GM18873 (cell line): Measurements from ENCODE around the gene SH3BP5.

Experiments
- ATAC-seq: cut with Tn5 transposase; IDR thresholded peaks from one replicate; pipeline ENCODE4 v1.9.1; 2021; ENCODE audit warnings: mild to moderate bottlenecking, moderate library complexity, moderate number of reproducible peaks; ENCODE audit not compliant: unreplicated experiment, low FRiP score

The SH3BP5 gene

GRCh38 chr3:15279671-15280402 lies 52.5 kb downstream of the SH3BP5 start:
- ATAC-seq, result no peak

DNA sequence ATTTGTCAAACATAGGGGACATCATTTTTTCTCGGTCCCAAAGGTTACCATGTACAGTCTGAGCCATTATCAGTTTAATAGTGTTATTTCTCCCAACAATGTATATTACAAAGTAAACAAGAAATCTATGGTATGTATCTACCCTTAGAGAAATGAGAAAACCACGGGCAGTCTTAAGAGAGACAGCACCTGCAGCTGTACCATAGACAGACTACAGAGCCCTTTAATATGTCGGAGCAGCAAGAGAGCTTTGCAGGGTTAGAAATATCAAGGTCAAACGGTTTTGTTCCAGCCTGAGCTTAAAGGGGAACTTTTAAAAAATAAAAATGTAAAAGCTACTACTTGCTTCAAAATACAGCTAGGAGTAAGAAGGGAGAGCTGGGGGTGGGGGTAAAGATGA lies 53.2 kb downstream of the SH3BP5 start:
- ATAC-seq, result no peak

DNA sequence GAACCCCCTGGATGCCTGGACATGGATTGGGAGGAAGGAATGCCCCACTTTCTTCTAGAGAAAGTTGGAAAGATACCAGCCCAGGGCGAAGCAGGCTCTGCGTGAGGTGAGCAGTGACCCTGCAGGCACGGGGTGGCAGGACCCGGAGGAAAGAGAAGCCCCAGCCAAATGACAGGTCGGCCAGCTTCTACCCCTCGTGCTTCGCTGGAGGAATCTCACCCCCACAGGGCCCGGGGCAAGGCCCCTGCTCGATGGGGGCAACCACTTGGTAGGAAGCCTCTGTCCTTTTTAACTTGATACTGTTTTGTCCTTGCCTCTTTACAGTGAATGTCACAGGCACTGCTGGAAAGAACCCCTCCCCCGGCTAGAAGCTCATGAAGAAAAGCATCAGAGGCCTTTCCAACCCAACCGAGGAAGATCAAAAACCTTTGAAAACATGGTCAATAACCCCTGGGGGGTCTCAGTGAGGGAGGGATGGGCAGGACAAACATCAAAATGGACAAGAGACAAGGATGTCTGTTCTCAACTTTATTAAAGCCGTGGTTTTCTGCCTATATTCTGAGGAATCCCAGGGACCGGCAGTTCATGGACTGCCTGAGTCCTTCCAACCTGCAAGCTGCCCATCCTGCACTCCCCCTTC lies 54.4 kb downstream of the SH3BP5 start:
- no peak for ATAC-seq

- no peak for ATAC-seq
Measured at GRCh38 chr3:15276028-15276724, 56.2 kb downstream of the SH3BP5 start.

DNA sequence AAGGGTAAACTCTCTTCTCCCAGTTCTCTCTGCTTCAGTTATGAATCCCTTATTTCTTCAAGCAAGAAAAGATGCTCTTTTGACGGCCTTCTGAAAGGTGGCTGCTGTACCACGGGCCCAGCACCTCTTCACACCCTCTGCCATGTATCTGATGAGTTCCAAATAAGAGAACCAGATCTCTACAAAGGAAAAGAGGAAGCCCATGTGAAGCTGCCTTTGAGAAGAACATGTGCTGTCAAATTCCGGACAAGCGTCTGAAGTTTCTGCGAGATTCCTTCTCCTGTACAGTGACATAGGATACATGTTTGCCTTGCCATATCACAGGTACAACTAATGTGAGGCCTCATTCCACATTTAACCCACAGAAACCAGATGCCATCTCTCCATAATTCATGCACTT lies 59.2 kb downstream of the SH3BP5 start:
- no peak for ATAC-seq

GRCh38 chr3:15272426-15273196 lies 59.8 kb downstream of the SH3BP5 start:
- ATAC-seq, result no peak

- peak; percentile 48 for ATAC-seq
Measured at GRCh38 chr3:15271785-15272381, 60.5 kb downstream of the SH3BP5 start.

DNA sequence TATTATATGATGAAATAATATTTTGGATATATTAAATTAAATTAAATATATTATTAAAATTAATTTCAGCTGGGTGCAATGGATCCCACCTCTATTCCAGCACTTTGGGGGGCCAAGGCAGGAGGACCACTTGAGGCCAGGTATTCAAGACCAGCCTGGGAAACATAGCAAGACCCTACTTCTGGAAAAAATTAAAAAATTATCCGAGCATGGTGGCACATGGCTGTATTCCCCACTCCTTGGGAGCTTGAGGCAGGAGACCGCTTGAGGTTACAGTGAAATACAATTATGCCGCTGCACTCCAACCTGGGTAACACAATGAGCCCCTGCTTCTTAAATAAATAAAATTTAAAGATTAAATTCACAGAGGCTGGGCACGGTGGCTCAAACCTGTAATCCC lies 61.4 kb downstream of the SH3BP5 start:
- no peak for ATAC-seq

- no peak for ATAC-seq
Measured at GRCh38 chr3:15269091-15269989, 63.0 kb downstream of the SH3BP5 start.

- ATAC-seq, result no peak
Measured at GRCh38 chr3:15268033-15268631, 64.3 kb downstream of the SH3BP5 start.

- ATAC-seq, result no peak
Measured at GRCh38 chr3:15267502-15267901, 64.9 kb downstream of the SH3BP5 start.

DNA sequence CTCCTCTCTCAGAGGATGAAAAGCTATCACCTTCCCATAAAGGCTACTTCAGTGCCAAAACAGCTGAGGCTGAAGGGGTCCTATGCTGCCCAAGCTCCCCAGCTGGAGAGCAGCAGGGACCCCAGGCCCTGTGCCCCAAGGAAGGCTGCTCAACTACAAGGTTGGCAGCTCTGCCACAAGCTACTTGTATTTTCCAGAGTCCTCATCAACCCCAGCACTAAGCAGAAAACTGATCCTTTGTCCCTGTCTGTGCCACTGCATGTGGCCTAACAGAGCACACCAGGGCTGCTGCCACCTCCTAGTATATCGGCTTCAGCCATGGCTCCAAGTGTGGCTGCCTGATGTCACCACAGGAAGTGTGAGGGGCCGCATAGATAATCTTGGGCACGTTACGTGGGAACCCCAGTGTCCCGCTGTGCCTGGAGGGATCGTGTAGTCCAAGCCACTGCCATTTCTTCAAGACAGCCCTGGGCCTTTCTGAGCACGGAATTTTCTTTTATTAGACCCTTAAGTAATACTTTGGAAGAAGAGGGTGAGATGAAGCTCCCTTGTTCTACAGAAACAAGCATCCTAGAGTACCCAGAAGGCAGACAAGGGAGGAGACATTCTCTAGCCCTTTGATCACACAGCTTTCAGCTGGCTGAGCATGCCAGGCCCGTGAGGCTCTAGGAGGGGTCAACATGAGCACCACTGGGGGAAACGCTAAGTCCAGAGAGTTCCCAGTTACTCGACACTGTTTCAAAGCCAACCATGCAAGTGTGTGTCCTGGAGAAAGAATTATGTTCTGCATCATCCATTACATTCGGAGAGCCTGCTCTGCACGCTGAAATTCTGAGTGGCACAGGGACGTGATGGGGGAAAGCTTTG lies 65.6 kb downstream of the SH3BP5 start:
- no peak for ATAC-seq

GRCh38 chr3:15265655-15266509 lies 66.5 kb downstream of the SH3BP5 start:
- ATAC-seq, result no peak

DNA sequence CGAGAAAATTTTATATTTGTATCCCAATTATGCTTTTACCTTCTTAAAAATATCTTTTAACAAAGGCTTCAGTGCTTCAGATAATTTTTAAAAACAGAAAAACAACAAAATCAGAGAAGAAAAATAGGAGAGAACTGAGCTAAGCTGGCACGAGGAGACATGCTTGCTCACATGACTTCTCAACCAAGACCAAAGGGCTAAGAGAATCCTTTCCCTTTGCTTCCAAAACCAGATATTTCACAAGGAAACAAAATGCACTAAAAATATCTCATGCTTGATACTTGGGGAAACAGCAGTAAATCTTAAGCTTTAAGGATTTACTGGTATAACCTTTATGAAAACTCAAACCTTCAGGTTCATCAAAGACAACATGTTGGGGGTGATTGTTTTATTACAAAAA lies 67.9 kb downstream of the SH3BP5 start:
- ATAC-seq, result no peak

DNA sequence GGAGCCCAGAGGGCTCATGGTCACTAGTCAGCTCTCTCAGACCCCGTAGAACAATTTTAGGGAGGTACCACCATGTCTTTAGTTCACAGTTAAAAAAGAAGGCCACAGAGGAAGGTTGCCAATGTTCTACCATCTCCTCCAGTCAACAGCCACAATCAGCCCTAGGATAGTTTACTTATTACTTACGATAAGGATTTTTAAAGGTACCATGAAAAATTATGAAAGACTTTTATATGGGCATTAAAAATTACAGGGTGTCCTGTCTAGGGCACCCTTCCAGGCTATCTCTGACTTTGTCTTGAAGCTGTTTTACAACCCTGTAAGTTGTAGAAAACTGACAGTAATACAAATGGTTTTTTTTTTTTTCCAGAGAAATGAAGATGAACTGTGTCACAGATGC lies 68.5 kb downstream of the SH3BP5 start:
- ATAC-seq, result no peak

GRCh38 chr3:15263120-15263519 lies 69.3 kb downstream of the SH3BP5 start:
- ATAC-seq, result no peak

DNA sequence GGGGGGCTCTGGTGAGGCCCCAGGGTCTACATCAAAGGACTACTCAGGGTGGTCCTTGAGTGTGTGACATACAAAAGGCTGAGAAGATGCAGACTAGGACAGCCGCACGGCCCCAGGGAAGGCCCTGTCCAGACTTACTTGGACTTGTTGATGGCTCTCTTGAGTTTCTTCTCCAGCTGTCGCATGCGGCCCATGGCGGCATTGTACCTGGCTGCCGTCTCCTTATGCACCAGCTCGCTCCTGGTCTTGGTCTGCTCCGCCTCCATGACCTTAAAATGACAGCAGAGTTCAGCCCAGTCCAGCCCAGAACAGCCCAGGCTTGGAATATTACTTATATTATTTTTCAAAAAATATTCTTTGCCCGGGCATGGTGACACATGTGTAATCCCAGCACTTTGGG lies 70.4 kb downstream of the SH3BP5 start:
- ATAC-seq, result no peak
